H1 (cell line): Measurements from ENCODE around the gene CCDC18. TPM values are rescaled to one million over a fixed set of nuclear protein-coding genes. Genes with fewer than 3 reads are reported as not detected.

Source experiments
- HDAC6 ChIP-seq: IDR thresholded peaks from one replicate; pipeline ENCODE4 v1.7.1; 2012; ENCODE audit warnings: low read depth, mild to moderate bottlenecking, inconsistent platforms, low read length, moderate library complexity
- JUN ChIP-seq: IDR thresholded peaks from 2 replicates; pipeline ENCODE4 v1.6.1; 2011; ENCODE audit warnings: low read depth, mild to moderate bottlenecking, improper control_type of control experiment, low read length
- KDM5A ChIP-seq: fragments of 200-600 bp; IDR thresholded peaks from 2 replicates; pipeline ENCODE4 v1.7.1; 2012; ENCODE audit warnings: mild to moderate bottlenecking, low read length, inconsistent platforms, mixed read lengths
- MAFK ChIP-seq: IDR thresholded peaks from 2 replicates; pipeline ENCODE4 v1.6.1; 2012; ENCODE audit warnings: low read depth, mild to moderate bottlenecking, improper control_type of control experiment, low read length
- POLR2A ChIP-seq, 2 experiments: IDR thresholded peaks; 1 replicate in 1 of 2; 2 replicates in 1 of 2; pipeline ENCODE4 v1.6.1; 2011; ENCODE audit warnings: low read depth in 2 of 2, low read length in 2 of 2, mild to moderate bottlenecking in 2 of 2; ENCODE audit errors: control extremely low read depth in 1 of 2
- SUZ12 ChIP-seq: fragments of 200-600 bp; sonication (generic); IDR thresholded peaks from 2 replicates; pipeline ENCODE4 v1.6.1; 2012; ENCODE audit warnings: mild to moderate bottlenecking, inconsistent platforms, low read length, moderate library complexity, mixed read lengths
- polyA plus RNA-seq, 7 experiments: library from polyadenylated mRNA; depleted of rRNA in 3 of 7; stranded (reverse) in 5 of 7; unstranded in 2 of 7; fragments of >200 nt in 5 of 7; fragments of 200-250 nt in 2 of 7; gene quantifications; 1 replicate in 5 of 7; 2 replicates in 1 of 7; 4 replicates in 1 of 7; pipeline versions ENCODE4 v1.2.1 to v1.2.3, GENCODE V29; 2011 to 2013; ENCODE audit warnings: missing spikeins in 2 of 7, mixed read lengths in 2 of 7
- total RNA-seq: library from RNA; stranded (reverse); fragmentation: NEBNext Ultra II Directional; extraction: Animal tissue kit (Norgen Biotek cat#: 25700); gene quantifications from 2 replicates; pipeline ENCODE4 v1.2.1, GENCODE V29; 2021
- TF ChIP-seq, protein P1 (sequence below): fragments of 300-600 bp; sonication (generic); IDR thresholded peaks from 2 replicates; pipeline ENCODE4 v1.7.1; 2012; ENCODE audit warnings: low read length, moderate library complexity, mild to moderate bottlenecking, inconsistent platforms; ENCODE audit not compliant: insufficient replicate concordance
- TF ChIP-seq, protein P2 (sequence below), 3 experiments: IDR thresholded peaks; 1 replicate in 2 of 3; 2 replicates in 1 of 3; pipeline versions ENCODE4 v1.5.1 to v1.6.1; 2011; ENCODE audit warnings: low read length in 3 of 3, mild to moderate bottlenecking in 3 of 3, inconsistent platforms in 2 of 3, low read depth in 1 of 3, moderate library complexity in 1 of 3; ENCODE audit not compliant: insufficient read depth in 1 of 3; ENCODE audit errors: control extremely low read depth in 1 of 3

Gene CCDC18
- total and polyA plus RNA-seq, 2 of the 8 experiments (the other 6 are each of a cell fraction or from before 2014, with no cell fraction given), result 3.0 to 21.2 TPM

DNA sequence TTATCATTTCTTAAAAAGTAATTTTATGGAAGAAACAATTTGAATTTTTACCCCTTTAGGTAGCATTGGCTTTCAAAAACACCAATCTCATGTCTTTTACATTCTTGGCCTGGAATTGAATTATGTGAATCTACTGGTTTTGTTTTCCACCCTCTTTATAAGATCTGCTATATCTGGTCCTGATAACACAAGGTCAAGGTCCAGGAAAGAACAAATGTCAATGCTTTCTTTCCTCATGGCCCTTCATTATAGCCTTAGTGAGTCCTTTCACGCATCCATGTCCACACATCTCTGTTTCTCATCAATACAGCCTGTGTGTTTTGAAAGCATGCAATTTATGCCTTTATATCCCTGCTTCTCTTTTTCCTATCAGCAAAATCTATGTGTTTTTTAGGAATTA lies 141.2 kb downstream of the CCDC18 start (continued):
- TF ChIP-seq, protein P1, sequence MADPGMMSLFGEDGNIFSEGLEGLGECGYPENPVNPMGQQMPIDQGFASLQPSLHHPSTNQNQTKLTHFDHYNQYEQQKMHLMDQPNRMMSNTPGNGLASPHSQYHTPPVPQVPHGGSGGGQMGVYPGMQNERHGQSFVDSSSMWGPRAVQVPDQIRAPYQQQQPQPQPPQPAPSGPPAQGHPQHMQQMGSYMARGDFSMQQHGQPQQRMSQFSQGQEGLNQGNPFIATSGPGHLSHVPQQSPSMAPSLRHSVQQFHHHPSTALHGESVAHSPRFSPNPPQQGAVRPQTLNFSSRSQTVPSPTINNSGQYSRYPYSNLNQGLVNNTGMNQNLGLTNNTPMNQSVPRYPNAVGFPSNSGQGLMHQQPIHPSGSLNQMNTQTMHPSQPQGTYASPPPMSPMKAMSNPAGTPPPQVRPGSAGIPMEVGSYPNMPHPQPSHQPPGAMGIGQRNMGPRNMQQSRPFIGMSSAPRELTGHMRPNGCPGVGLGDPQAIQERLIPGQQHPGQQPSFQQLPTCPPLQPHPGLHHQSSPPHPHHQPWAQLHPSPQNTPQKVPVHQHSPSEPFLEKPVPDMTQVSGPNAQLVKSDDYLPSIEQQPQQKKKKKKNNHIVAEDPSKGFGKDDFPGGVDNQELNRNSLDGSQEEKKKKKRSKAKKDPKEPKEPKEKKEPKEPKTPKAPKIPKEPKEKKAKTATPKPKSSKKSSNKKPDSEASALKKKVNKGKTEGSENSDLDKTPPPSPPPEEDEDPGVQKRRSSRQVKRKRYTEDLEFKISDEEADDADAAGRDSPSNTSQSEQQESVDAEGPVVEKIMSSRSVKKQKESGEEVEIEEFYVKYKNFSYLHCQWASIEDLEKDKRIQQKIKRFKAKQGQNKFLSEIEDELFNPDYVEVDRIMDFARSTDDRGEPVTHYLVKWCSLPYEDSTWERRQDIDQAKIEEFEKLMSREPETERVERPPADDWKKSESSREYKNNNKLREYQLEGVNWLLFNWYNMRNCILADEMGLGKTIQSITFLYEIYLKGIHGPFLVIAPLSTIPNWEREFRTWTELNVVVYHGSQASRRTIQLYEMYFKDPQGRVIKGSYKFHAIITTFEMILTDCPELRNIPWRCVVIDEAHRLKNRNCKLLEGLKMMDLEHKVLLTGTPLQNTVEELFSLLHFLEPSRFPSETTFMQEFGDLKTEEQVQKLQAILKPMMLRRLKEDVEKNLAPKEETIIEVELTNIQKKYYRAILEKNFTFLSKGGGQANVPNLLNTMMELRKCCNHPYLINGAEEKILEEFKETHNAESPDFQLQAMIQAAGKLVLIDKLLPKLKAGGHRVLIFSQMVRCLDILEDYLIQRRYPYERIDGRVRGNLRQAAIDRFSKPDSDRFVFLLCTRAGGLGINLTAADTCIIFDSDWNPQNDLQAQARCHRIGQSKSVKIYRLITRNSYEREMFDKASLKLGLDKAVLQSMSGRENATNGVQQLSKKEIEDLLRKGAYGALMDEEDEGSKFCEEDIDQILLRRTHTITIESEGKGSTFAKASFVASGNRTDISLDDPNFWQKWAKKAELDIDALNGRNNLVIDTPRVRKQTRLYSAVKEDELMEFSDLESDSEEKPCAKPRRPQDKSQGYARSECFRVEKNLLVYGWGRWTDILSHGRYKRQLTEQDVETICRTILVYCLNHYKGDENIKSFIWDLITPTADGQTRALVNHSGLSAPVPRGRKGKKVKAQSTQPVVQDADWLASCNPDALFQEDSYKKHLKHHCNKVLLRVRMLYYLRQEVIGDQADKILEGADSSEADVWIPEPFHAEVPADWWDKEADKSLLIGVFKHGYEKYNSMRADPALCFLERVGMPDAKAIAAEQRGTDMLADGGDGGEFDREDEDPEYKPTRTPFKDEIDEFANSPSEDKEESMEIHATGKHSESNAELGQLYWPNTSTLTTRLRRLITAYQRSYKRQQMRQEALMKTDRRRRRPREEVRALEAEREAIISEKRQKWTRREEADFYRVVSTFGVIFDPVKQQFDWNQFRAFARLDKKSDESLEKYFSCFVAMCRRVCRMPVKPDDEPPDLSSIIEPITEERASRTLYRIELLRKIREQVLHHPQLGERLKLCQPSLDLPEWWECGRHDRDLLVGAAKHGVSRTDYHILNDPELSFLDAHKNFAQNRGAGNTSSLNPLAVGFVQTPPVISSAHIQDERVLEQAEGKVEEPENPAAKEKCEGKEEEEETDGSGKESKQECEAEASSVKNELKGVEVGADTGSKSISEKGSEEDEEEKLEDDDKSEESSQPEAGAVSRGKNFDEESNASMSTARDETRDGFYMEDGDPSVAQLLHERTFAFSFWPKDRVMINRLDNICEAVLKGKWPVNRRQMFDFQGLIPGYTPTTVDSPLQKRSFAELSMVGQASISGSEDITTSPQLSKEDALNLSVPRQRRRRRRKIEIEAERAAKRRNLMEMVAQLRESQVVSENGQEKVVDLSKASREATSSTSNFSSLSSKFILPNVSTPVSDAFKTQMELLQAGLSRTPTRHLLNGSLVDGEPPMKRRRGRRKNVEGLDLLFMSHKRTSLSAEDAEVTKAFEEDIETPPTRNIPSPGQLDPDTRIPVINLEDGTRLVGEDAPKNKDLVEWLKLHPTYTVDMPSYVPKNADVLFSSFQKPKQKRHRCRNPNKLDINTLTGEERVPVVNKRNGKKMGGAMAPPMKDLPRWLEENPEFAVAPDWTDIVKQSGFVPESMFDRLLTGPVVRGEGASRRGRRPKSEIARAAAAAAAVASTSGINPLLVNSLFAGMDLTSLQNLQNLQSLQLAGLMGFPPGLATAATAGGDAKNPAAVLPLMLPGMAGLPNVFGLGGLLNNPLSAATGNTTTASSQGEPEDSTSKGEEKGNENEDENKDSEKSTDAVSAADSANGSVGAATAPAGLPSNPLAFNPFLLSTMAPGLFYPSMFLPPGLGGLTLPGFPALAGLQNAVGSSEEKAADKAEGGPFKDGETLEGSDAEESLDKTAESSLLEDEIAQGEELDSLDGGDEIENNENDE, result no peak
- TF ChIP-seq JUN, result no peak
- TF ChIP-seq SUZ12, result no peak
- TF ChIP-seq POLR2A (IDR thresholded peaks at IDR 0.05; ENCODE audit: control extremely low read depth in 1 of 2, low read depth in 2 of 2, low read length in 2 of 2), result no peak
- TF ChIP-seq KDM5A, result no peak
- TF ChIP-seq, protein P2, sequence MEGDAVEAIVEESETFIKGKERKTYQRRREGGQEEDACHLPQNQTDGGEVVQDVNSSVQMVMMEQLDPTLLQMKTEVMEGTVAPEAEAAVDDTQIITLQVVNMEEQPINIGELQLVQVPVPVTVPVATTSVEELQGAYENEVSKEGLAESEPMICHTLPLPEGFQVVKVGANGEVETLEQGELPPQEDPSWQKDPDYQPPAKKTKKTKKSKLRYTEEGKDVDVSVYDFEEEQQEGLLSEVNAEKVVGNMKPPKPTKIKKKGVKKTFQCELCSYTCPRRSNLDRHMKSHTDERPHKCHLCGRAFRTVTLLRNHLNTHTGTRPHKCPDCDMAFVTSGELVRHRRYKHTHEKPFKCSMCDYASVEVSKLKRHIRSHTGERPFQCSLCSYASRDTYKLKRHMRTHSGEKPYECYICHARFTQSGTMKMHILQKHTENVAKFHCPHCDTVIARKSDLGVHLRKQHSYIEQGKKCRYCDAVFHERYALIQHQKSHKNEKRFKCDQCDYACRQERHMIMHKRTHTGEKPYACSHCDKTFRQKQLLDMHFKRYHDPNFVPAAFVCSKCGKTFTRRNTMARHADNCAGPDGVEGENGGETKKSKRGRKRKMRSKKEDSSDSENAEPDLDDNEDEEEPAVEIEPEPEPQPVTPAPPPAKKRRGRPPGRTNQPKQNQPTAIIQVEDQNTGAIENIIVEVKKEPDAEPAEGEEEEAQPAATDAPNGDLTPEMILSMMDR (IDR thresholded peaks at IDR 0.05; ENCODE audit: control extremely low read depth in 1 of 3, insufficient read depth in 1 of 3, low read depth in 1 of 3, low read length in 3 of 3), result no peak
- no peak for TF ChIP-seq MAFK
- no peak for TF ChIP-seq HDAC6
